Middle frontal gyrus (tissue), 1 donor: Measurements from ENCODE around the gene SRGAP2B.
"Not testable (repeated sequence)": the region's sequence is repeated elsewhere in the genome, so short reads cannot be mapped to it uniquely, and the experiment has no call there.

Experiments used
- DNase-seq: peaks from one replicate; pipeline ENCODE4 v3.0.0-alpha.2; 2015; ENCODE audit warnings: low spot score; ENCODE audit errors: extremely low spot score

Gene SRGAP2B

GRCh38 chr1:145093517-145094149, 1.5 kb downstream of the SRGAP2B start:
- DNase-seq, result peak; percentile 0

GRCh38 chr1:145082483-145083255, 12.5 kb downstream of the SRGAP2B start:
- not testable (repeated sequence) for DNase-seq

GRCh38 chr1:145080193-145080592, 14.9 kb downstream of the SRGAP2B start:
- DNase-seq, result not testable (repeated sequence)

GRCh38 chr1:145079737-145080136, 15.4 kb downstream of the SRGAP2B start:
- not testable (repeated sequence) for DNase-seq

- DNase-seq, result not testable (repeated sequence)
These were observed 16.2 kb downstream of the SRGAP2B start for GRCh38 chr1:145078787-145079370.

- not testable (repeated sequence) for DNase-seq
These were observed 17.0 kb downstream of the SRGAP2B start for GRCh38 chr1:145077872-145078786.

- not testable (repeated sequence) for DNase-seq
These were observed 18.3 kb downstream of the SRGAP2B start for GRCh38 chr1:145076877-145077276.

GRCh38 chr1:145074021-145074559, 21.0 kb downstream of the SRGAP2B start:
- not testable (repeated sequence) for DNase-seq

- not testable (repeated sequence) for DNase-seq
These were observed 23.6 kb downstream of the SRGAP2B start for GRCh38 chr1:145071569-145071968.

GRCh38 chr1:145066486-145066885, 28.6 kb downstream of the SRGAP2B start:
- not testable (repeated sequence) for DNase-seq

GRCh38 chr1:145065194-145065826, 29.8 kb downstream of the SRGAP2B start:
- DNase-seq, result not testable (repeated sequence)

GRCh38 chr1:145063941-145064648, 31.0 kb downstream of the SRGAP2B start:
- DNase-seq, result not testable (repeated sequence)

- not testable (repeated sequence) for DNase-seq
These were observed 31.8 kb downstream of the SRGAP2B start for GRCh38 chr1:145063285-145063684.

GRCh38 chr1:145058184-145058583, 36.9 kb downstream of the SRGAP2B start:
- not testable (repeated sequence) for DNase-seq

- DNase-seq, result not testable (repeated sequence)
These were observed 39.8 kb downstream of the SRGAP2B start for GRCh38 chr1:145055217-145055760.

- DNase-seq, result not testable (repeated sequence)
These were observed 41.7 kb downstream of the SRGAP2B start for GRCh38 chr1:145053428-145053827.

- DNase-seq, result not testable (repeated sequence)
These were observed 42.9 kb downstream of the SRGAP2B start for GRCh38 chr1:145052019-145052776.

- not testable (repeated sequence) for DNase-seq
These were observed 46.8 kb downstream of the SRGAP2B start for GRCh38 chr1:145048181-145048856.
